Erythroblast (primary cell): ENCODE measurements around the gene CCDC57.
A peak's percentile ranks its signal among the peaks of the same experiment; 100 is the strongest.

Source experiments
- DNase-seq, 2 experiments: peaks; one replicate each; lab custom pipeline; 2025; lab: John Stamatoyannopoulos, UW
- GATA1 ChIP-seq: IDR thresholded peaks from 2 replicates; pipeline ENCODE4 v1.6.1; 2011; ENCODE audit warnings: low read depth, mild to moderate bottlenecking, control low read depth, low read length, moderate library complexity
- POLR2A ChIP-seq: IDR thresholded peaks from 2 replicates; pipeline ENCODE4 v1.6.1; 2011; ENCODE audit warnings: mild to moderate bottlenecking, low read length

CCDC57 gene

DNA sequence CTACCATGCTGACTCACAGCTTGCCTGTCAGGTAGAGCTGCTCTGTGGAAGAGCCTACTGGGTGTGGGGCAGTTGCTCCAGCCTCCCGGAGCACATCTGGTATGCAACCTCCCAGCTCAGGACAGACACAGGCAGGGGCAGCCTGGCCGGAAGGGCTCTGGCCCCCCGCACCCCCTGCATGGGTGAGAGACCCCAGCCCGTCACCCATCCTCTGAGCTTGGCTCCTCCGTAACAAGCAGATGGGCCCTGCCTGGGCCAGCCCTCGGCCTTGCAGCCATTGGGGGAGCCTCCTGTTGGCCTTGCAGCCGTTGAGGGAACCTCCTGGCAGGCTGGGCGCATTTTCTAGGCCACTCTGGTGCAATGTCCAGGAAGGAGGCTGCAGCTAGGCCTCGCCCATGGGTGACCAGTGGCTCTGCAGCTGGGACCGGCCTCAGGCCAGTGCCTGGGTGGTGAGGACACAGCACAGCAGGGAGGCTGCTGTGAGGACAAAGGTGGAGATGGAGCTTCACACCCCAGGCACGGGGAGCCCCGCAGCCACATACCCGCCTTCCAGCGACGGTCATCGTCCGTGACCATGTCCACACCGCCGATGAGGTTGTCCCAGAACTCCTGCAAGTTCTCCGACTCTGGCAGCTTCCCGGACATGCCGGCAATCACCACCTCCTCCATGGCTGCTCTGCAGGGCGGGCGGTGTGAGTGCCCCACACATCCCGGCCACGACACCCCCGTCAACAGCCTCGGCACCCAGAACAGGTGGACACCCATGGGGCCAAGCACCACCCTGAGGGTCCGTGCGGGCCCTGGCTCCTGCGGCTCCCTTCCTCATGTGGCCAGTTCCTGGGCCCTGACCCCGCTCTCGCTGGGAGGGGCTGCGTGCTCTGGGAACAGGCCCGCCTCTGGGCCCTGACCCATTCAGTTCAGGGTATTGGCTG, 116.6 kb downstream of the CCDC57 start:
- DNase-seq = no peak
- TF ChIP-seq POLR2A = peak; percentile 25
- no peak for TF ChIP-seq GATA1

GRCh38 chr17:82094931-82095776, 117.5 kb downstream of the CCDC57 start:
- TF ChIP-seq POLR2A = no peak

GRCh38 chr17:82092995-82093751, 119.5 kb downstream of the CCDC57 start:
- DNase-seq = no peak

More at GRCh38 chr17:82094931-82095776, 117.5 kb downstream of the CCDC57 start:
- DNase-seq = no peak

GRCh38 chr17:82092628-82092994, 120.0 kb downstream of the CCDC57 start:
- TF ChIP-seq POLR2A (no peak), GATA1 (no peak)
- DNase-seq = no peak

More at GRCh38 chr17:82092995-82093751, 119.5 kb downstream of the CCDC57 start:
- no peak for TF ChIP-seq GATA1
- TF ChIP-seq POLR2A = peak; percentile 46

- TF ChIP-seq GATA1 (no peak), POLR2A (peak; percentile 25)
Observed at GRCh38 chr17:82092094-82092586, 120.5 kb downstream of the CCDC57 start.

GRCh38 chr17:82091264-82092066, 121.2 kb downstream of the CCDC57 start:
- TF ChIP-seq GATA1 (no peak), POLR2A (no peak)
- no peak for DNase-seq

More at GRCh38 chr17:82092094-82092586, 120.5 kb downstream of the CCDC57 start:
- DNase-seq = no peak

DNA sequence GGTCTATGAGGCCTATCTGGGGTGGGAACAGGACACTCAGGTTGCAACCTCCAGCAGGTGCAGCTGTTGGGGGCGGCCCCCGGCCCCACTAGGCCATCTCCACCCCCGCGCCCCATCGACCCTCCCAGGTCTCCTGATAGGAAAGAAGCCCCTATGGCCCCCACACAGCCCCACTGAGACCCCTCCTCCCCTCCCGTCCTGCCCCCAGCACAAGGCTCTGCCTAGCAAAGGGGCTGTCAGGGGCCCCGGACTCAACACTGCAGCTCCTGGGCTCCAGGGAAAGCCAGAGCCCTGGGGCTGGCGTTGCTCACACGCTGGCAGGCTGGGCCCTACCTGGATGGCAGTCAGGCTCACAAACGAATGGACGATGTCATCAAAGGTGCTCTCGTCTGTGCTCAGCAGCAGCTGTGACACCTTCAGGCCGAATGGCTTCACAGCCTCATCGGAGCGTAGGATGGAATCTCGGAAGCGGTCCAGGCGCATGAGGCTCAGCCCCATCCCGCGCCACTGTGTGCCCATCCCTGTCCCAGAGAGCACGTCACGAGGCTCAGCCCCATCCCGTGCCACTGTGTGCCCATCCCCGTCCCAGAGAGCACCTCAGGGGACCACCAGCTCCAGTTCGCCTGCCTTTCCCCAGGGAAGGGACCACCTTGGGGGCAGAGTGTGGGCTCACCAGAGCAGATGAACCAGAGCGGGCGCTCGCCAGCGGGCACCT, 121.9 kb downstream of the CCDC57 start:
- DNase-seq = no peak
- peak; percentile 9 for TF ChIP-seq POLR2A
- TF ChIP-seq GATA1 = no peak

DNA sequence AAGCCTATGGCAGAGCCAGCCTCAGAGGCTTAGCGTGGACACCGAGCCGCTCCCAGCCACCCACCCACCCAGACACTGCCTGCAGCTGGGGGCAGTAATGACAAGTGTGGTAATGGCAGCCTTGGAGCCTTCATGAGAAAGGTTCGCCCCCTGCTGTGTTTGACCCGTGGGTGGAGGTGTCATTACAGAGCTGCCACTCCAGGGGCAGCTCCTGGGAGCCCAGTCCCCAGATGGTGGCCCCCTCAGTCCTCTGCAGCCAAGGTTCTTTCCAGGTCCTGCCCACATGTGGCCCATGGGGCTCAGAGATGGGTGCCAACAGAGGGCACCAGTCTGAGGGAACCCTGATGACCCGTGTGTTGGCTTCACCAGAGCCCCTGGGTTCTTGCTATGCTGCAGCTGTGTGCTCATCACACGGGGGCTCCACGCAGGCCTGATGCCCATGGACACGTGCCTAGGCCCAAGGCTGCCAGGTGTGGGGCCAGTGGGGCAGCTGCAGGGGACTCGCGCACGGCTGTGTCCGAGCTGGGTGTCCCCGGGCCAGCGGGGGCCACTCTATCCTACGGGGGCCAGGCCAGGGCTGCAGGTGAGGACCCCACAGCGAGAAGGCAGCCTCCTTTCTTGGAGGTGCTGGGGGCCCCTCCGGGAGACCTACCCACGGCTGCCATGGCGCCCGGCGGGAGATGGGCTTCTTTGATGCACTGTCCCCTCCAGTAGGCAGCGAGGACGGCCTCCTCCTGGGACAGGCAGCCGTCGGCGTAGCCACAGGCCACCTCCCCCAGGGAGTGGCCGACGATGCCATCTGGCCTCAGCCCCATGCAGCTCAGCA, 122.7 kb downstream of the CCDC57 start:
- TF ChIP-seq GATA1 = no peak
- TF ChIP-seq POLR2A = no peak

DNA sequence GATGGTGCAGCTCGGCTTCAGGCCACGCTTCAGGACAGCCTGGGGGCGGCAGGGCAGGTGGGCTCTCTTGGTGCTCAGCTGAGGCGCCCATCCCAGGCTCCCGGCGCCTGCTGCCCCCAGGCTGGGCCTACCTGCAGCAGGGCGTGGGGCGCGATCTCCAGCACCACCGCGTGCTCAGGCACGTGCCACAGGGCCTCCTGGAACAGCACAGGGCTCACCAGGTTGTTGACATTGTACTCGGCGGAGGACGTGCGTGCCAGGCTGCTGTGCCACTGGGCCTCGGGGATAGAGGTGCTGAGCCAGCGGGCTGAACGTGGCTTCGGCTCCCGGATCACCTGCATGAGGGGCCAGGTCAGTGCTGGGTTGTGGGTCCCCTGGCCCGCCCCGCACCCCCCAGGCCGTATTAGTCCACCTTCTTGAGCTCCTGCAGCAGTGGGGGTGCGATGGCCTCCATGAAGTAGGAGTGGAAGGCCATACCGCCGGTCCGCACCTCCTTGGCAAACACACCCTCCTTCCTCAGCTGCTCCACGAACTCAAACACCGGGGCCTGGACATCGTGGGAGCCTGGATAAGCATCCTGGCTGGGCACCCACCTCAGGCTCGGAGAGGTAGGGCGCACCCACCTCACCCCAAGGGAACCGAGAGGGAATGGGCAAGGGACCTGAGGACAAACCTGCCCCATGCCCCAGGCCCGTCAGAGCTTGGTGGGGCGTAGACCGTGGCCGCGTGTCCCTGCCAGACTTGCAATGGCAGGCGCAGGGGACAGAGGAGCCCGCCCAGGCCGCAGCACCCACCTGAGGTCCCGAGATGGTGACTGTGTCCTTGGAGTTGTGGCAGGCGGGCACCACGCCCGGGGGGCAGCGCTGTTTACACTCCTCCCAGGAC, 123.6 kb downstream of the CCDC57 start:
- no peak for TF ChIP-seq POLR2A
- no peak for TF ChIP-seq GATA1
- no peak for DNase-seq

More for the DNA sequence above, 122.7 kb downstream of the CCDC57 start:
- DNase-seq = no peak
